ENCODE results near the gene MICA.
"Not testable (repeated sequence)": the region's sequence is repeated elsewhere in the genome, so short reads cannot be mapped to it uniquely, and the experiment has no call there.

Gene MICA

DNA sequence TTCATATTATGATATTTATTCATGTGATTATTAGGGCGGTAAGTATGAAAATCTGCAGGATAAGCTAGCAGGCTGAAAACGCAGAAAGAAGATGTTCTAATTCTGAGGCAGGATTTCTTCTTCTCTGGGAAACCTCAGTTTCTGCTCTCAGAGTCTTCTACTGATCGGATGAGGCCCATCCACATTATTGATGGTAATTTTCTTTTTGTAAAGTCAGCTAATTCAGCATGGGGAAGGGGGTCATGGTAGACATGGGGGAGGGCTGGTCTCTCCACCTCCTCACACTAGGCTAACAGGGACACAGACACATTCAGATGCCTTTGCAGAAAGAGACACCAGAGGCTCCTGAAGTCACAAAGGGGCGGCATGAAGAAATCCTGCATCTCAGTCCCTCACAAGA, 21.7 kb upstream of the MICA start:
- no peak for DNase-seq (ENCODE audit: low read depth in 2 of 2)

DNA sequence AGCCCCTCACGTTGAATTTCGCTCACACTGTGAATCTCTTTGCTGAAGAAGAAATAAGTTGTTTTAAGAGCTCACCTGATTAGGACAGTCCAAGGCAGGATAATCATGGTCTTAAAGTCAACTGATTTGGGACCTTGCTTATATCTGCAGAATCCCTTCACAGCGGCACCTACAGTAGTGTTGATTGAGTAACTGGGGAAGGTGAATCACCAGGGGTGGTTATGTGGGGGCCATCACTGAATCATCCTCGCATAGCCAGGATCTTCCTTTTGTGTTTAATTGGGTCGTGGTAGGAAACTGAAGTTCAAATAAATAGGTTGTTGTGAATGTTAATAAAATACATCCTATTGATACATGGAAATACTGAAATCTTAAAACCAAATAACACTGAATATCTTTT, 20.2 kb upstream of the MICA start:
- DNase-seq (ENCODE audit: low read depth in 2 of 2) = no peak

GRCh38 chr6:31385041-31385440, 18.4 kb upstream of the MICA start:
- DNase-seq (ENCODE audit: low read depth in 2 of 2) = no peak

DNA sequence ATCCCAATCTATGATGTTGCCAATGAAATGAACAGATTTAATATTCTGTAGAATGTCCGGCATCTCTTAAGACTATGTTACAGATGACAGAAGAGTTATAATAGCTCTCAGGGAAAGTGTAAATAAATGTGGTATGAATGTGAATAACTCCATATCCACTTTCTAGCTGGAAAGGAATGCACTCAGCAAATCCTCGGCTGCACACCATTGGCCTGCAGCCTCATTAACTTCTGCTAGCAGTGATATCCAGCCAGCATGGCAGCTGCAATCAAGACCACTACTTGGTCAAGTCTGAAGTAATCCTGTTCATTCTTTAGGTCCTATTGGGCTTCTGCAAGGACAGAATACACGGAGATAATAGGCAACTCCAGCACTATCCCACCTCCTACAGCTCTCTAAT, 17.3 kb upstream of the MICA start:
- no peak for DNase-seq (ENCODE audit: low read depth in 2 of 2)

- no peak for DNase-seq (ENCODE audit: low read depth in 2 of 2)
Observed at GRCh38 chr6:31386977-31387376, 16.4 kb upstream of the MICA start.

DNA sequence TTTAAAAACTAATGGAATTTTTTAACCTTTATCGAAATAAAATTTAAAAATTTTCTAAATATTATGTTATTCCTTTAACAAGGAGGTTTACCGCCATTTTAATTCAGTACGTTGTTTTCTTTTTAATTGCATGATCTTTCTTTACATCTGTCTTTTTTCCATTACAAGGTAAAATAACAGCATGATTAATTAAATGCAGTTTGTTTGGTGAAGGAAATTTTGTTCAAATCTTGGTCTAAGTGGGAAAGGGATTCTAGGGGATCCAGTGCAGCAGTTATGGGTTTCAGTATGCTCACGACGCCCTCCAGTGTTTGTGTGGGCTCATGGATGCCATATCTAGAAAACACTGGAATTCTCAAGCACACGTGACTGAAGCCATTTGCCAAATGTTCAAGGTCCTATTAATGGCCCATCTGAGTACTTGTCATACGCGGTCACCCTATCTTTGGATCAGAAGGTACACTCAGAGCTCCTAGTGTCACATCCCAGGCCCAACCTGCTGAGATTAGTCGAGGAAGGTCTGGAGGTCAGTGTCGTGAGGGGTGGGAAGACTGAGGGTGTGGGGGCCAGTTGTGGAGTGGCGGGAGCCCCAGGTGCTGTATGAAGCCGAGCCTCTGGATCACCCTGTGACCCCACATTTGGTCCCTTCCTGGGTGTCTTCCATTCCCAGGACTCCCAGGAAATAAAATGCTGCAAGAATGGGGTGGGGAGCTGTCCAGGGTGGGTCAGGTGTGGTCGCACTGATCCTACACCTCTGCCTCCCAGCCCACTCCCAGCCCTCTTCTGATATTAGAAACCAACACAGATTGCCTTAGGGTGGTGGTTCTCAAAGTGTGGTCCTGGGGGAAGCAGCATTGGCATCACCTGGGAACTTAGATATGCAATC, 14.2 kb upstream of the MICA start:
- not testable (repeated sequence) for DNase-seq (ENCODE audit: low read depth in 2 of 2)

DNA sequence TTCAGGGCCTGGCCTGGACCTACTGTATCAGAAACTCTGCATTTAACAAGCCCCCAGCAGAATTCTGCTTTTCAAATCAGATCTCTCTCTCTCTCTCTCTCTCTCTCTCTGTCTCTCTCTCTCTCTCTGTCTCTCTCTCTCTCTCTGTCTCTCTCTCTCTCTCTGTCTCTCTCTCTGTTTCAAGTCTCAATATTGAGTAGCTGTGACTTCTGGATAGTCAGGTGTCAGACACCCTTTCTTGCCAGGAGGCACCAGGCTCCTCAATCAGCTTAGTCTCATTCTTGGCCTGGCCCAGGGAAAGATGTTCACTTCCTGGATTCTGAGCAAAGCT, 13.6 kb upstream of the MICA start:
- not testable (repeated sequence) for DNase-seq (ENCODE audit: low read depth in 2 of 2)

- no peak for DNase-seq (ENCODE audit: low read depth in 2 of 2)
Observed at GRCh38 chr6:31393932-31394331, 9.5 kb upstream of the MICA start.

GRCh38 chr6:31394381-31394780, 9.0 kb upstream of the MICA start:
- no peak for DNase-seq (ENCODE audit: low read depth in 2 of 2)

DNA sequence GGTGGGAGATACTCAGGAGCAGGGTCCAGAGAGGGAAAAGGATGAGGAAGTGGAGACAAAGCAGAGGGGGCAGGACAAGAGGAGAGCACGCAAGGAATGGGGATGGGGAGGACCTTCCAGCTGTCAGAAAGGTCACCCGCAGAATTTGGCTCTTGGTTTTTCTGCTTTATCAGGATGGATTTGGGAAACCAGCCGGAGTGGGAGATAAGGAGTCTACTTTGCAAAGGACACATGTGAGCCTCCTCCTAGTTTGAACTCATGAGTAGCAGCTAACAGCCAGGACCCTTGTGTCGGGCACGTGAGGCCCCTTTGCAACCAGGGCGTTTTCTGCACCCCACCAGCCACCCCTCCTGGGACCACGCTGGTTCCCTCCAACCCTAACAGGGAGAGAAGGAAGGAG, 7.6 kb upstream of the MICA start:
- DNase-seq (ENCODE audit: low read depth in 2 of 2) = no peak

GRCh38 chr6:31396422-31397152, 6.8 kb upstream of the MICA start:
- peak; percentile 32 to 45 for DNase-seq (ENCODE audit: low read depth in 2 of 2)

- not testable (repeated sequence) for DNase-seq (ENCODE audit: low read depth in 2 of 2)
Observed at GRCh38 chr6:31397153-31397499, 6.3 kb upstream of the MICA start.

DNA sequence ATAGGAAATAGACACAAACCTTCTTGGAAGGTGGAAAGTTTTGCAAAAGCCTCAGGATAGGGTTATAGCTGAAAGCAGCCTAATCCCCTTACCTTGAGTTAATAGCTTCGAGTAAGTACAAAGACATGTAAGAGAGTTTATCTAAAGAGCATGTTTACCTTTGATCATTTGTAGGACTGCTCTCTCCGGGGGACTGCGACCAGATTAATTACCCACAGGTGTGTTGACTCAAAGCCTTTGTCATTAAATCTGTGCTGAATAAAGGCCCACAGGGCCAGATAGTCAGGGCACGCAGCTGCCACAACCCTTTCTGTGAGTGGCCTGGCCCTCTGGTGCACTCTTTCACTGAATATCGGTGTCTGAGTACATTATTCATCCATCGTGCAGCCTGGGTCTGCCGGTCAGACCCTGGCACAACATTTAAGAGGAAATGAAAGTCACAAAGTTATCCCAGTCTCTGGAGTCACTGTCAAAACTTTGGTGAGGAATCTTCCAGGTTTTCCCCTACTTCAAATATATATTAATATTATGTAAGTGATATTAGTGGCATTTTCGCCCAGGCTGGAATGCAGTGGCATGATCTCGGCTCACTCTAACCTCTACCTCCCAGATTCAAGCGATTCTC, 5.4 kb upstream of the MICA start:
- no peak for DNase-seq (ENCODE audit: low read depth in 2 of 2)

DNA sequence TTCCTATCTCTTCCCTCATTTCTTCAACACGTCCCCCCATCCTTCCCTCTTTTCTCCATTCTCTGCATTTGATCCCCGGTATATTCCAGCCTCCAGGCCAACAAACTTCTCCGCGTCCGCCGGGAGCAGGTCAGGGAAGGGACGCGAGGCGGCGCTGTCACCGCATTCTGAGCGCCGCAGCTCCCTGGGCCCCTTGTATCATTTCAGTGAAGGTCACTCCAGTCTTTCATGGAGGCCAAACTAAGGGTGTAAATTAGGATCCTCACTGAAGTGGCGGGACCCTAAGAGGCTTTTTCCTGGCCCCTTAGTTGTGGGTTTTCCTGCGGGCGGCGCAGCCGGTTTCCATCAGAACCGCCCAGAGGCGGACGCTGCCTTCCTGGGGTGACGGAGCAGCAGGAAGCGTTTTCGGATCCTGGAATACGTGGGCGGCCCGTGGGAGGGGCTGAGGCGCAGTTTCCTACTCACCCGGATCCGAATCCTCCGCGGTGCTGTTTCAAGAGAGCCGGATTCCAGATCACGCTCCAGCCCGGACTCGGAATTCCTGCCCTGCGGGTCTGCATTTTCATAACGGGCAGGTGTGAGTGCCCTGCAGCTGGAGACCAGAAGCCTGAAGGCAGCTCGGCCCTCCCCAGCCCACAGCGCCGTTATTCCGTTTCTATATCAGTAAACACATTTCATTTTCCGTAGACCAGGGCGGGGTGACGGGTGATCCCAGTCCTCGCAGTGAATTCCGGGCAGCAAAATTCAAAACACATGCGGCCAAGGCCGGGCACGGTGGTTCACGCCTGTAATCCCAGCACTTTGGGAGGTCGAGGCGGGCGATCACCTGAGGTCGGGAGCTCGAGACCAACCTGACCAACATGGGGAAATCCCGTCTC, 3.6 kb upstream of the MICA start:
- DNase-seq (ENCODE audit: low read depth in 2 of 2) = peak; percentile 72 to 74

DNA sequence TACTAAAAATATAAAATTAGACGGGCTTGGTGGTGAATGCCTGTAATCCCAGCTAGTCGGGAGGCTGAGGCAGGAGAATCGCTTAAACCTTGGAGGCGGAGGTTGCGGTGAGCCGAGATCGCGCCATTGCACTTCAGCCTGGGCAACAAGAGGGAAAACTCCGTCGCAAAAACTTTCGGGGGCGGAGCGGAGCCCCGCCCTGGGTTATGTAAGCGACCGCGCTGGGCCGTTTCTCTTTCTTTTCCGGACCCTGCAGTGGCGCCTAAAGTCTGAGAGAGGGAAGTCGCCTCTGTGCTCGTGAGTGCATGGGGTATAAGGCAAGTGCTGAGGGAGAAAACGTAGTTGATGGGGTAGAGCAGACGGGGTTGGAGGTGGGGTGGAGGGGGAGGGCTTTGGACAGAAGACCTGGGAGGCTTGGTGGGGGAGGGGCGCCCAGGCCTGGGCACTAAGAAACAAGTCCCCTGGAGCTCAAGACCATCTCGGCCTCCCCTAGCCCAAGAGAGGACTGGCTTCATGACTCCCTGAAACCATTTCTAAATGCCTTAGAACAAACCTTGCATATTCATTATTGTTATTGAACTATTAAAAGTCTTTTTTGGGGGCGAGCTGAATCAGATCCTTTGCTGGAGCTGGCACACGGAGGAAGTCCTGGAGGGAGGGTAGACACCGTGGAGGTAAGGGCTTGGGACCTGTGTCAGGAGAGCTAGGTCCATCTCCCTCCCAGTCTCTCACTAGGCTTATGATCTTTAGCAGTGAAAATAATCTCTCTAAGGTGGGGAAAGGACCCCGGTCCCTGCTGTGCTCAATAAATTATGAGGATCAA, 2.7 kb upstream of the MICA start:
- no peak for DNase-seq (ENCODE audit: low read depth in 2 of 2)

DNA sequence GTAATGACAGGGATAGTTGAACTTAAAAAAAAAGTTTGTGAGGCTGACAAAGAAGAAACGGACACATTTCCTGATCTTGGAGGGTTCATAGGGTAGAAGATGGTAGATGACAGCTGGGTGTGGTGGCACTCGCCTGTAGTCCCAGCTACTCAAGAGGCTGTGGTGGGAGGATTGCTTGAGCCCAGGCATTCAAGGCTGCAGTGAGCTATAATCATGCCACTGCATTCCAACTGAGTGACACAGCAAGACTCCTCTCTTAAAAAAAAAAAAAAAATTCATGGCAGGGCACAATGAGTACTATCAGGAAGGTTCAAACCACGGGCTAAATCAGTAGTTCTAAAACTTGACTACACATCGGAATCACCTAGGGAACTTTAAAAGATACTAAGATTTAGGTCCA, 2.0 kb upstream of the MICA start:
- peak; percentile 49 to 53 for DNase-seq (ENCODE audit: low read depth in 2 of 2)

DNA sequence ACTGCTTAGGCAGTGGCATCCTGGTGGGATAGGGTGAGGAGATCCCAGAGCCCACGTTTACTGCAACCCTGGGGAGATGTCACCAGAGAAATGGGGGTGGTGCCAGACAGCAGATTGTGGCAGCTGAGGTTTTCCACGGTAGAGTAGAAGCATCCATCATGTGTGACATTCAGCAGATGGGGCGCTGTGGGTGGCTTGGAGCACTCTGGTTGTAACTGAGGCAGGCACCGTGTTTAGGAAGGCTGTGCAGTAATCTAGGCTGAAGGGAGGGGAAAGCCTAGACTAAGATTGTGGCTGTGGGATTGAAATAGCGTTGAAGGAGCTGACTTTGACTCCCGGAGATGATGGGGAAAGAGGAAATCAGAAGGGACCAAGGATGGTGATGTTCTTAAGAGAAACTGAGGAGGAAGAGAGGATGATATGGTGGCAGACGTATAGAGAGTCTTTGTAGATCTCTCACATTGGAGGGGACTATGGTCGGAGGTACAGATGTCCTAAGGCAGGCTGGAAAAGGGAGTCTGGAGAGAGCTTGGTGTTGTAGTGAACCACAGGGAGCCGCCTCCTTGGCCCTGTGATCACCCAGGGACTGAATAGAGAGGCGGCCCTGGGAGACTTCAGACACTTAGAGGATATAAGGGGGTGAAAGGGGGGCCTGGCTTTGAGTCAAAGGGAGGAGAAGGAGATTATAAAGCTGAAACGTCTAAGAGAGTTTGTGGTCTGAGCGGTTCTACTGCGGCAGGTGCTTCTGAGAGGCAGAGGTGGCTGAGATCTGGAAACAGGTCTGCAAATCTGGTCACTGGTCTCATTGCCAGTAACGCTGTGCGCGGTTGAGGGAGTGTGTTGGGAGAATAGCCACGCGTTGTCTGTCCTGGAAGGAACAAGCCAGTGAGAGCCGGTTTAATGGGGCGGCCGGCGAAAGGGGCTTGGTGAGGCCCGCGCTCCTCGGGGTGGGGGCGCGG, 792 bp upstream of the MICA start:
- no peak for DNase-seq (ENCODE audit: low read depth in 2 of 2)

DNA sequence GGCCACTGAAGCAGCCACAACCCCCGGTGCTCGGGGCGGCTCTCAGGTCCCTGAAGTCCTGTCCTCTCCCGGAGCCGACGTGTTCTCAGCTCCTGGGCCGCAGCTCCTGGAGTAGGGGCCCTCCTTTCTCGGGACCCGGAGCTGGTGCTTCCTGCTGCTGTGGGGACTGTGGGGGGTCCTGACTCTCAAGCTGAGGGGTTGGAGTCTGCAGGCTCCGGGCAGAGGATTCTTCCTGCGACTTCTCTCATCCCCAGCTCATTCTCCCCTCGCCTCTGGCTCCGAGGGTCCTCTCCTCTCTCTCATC, 618 bp downstream of the MICA start:
- not testable (repeated sequence) for DNase-seq (ENCODE audit: low read depth in 2 of 2)

- DNase-seq (ENCODE audit: low read depth in 2 of 2) = no peak
Observed at GRCh38 chr6:31405996-31406395, 2.6 kb downstream of the MICA start.

- peak; percentile 49 to 52 for DNase-seq (ENCODE audit: low read depth in 2 of 2)
Observed at GRCh38 chr6:31407699-31408098, 4.3 kb downstream of the MICA start.
